GM12872 (cell line): ENCODE measurements around the gene DCDC2C.

Experiments
- CTCF ChIP-seq: IDR thresholded peaks from 3 replicates; pipeline ENCODE4 v1.5.1; 2011; ENCODE audit warnings: low read depth, mild to moderate bottlenecking, low read length, moderate library complexity; ENCODE audit not compliant: insufficient read depth

DCDC2C gene

GRCh38 chr2:3659447-3660432, 43.6 kb upstream of the DCDC2C start:
- no peak for TF ChIP-seq CTCF

GRCh38 chr2:3661149-3661660, 42.2 kb upstream of the DCDC2C start:
- TF ChIP-seq CTCF, result no peak

- no peak for TF ChIP-seq CTCF
Observed at GRCh38 chr2:3662239-3662638, 41.1 kb upstream of the DCDC2C start.

- TF ChIP-seq CTCF, result no peak
Observed at GRCh38 chr2:3664118-3664517, 39.3 kb upstream of the DCDC2C start.

GRCh38 chr2:3664925-3665324, 38.5 kb upstream of the DCDC2C start:
- TF ChIP-seq CTCF, result no peak

- TF ChIP-seq CTCF, result no peak
Observed at GRCh38 chr2:3665886-3666612, 37.3 kb upstream of the DCDC2C start.

- TF ChIP-seq CTCF, result no peak
Observed at GRCh38 chr2:3666613-3666975, 36.8 kb upstream of the DCDC2C start.
